Measurements from ENCODE around the gene ITGAX. TPM values are rescaled to one million over a fixed set of nuclear protein-coding genes. Genes with fewer than 3 reads are reported as not detected.

Gene ITGAX
- total and polyA plus RNA-seq, 8 donors = 1.1 to 6.7 (median 4.1) TPM; not detected in 1

GRCh38 chr16:31344712-31345111, 10.3 kb upstream of the ITGAX start:
- no peak for DNase-seq
- TF ChIP-seq POLR2A (IDR thresholded peaks at IDR 0.05) (no peak), EP300 (IDR thresholded peaks at IDR 0.05) (no peak), POLR2AphosphoS5 (IDR thresholded peaks at IDR 0.05) (no peak)
- H3K36me3 ChIP-seq = no peaks in the 10 kb centered on the region
- intact Hi-C loops (cut with DNase I; ENCODE audit: low total_unique reads) = no loop called here
- H3K27ac ChIP-seq = no peak overlapping the region
- no peaks in the 10 kb centered on the region for H3K9me3 ChIP-seq
- H3K4me1 ChIP-seq = no peaks in the 10 kb centered on the region
- no peaks in the 10 kb centered on the region for H3K27me3 ChIP-seq
- no peak overlapping the region for H3K4me3 ChIP-seq
- WGBS, 5 donors = 57 to 75% (median 66%) methylated on average over 9 of the region's 9 CpGs

DNA sequence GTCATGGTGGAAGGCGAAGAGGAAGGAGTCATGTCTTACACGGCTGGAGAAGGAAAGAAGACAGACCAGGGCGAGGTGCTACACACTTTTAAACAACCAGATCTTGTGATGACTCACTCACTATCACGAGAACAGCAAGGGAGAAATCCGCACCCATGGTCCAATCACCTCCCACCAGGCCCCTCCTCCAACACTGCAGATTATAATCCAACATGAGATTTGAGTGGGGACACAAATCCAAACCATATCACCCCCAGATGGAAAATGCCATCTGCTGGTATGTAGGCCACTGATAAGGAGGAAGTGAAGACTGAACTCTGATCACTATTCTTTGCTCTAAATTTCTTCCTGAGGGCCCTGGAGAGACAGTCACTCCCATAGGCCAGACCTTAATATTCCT, 7.5 kb upstream of the ITGAX start:
- H3K36me3 ChIP-seq = no peaks in the 10 kb centered on the region
- H3K9me3 ChIP-seq = no peaks in the 10 kb centered on the region
- 63 to 76% (median 70%) methylated on average over 5 of the region's 5 CpGs for WGBS, 5 donors
- intact Hi-C loops (cut with DNase I; ENCODE audit: low total_unique reads) = no loop called here
- peaks cover 0 to under 1% (median 0%) of the 10 kb centered on the region in 3 donors for H3K27me3 ChIP-seq
- DNase-seq = no peak
- H3K27ac ChIP-seq = no peak overlapping the region
- no peaks in the 10 kb centered on the region for H3K4me1 ChIP-seq
- H3K4me3 ChIP-seq = no peak overlapping the region
- TF ChIP-seq CTCF (IDR thresholded peaks at IDR 0.05) = no peak
- TF ChIP-seq POLR2A (IDR thresholded peaks at IDR 0.05) = no peak
- TF ChIP-seq POLR2AphosphoS5 (IDR thresholded peaks at IDR 0.05) = no peak
- TF ChIP-seq EP300 (IDR thresholded peaks at IDR 0.05) = no peak

- no peak overlapping the region for H3K27ac ChIP-seq
- no peaks in the 10 kb centered on the region for H3K4me1 ChIP-seq
- H3K4me3 ChIP-seq = no peak overlapping the region
- intact Hi-C loops (cut with DNase I; ENCODE audit: low total_unique reads) = no loop called here
- WGBS, 5 donors = 39 to 67% (median 54%) methylated on average over 3 of the region's 3 CpGs
- TF ChIP-seq CTCF (IDR thresholded peaks at IDR 0.05) = no peak
- no peak for TF ChIP-seq POLR2AphosphoS5 (IDR thresholded peaks at IDR 0.05)
- no peak for TF ChIP-seq POLR2A (IDR thresholded peaks at IDR 0.05)
- TF ChIP-seq EP300 (IDR thresholded peaks at IDR 0.05) = no peak
- no peak for DNase-seq
- no peaks in the 10 kb centered on the region for H3K9me3 ChIP-seq
- no peaks in the 10 kb centered on the region for H3K36me3 ChIP-seq
- H3K27me3 ChIP-seq = peaks cover 0 to 5% (median 0%) of the 10 kb centered on the region in 3 donors
These were observed 6.4 kb upstream of the ITGAX start for GRCh38 chr16:31348579-31348978.

GRCh38 chr16:31350275-31351005, 4.5 kb upstream of the ITGAX start:
- DNase-seq = no peak
- Histone ChIP-seq H3K27ac (no peak overlapping the region), H3K27me3 (peaks cover 0 to 5% (median 0%) of the 10 kb centered on the region in 3 donors), H3K36me3 (no peaks in the 10 kb centered on the region), H3K4me3 (no peak overlapping the region), H3K9me3 (no peaks in the 10 kb centered on the region), H3K4me1 (peaks cover 0 to 5% (median 0%) of the 10 kb centered on the region in 4 donors)
- TF ChIP-seq EP300 (IDR thresholded peaks at IDR 0.05) = no peak
- no peak for TF ChIP-seq POLR2AphosphoS5 (IDR thresholded peaks at IDR 0.05)
- no peak for TF ChIP-seq CTCF (IDR thresholded peaks at IDR 0.05)
- TF ChIP-seq POLR2A (IDR thresholded peaks at IDR 0.05) = no peak
- WGBS, 5 donors = 74 to 79% (median 75%) methylated on average over 12 of the region's 12 CpGs
- intact Hi-C loops (cut with DNase I; ENCODE audit: low total_unique reads) = no loop called here

Data from stomach (tissue), 9 donors.